DMS114 treated with DMSO at 0.1 percent for 48 hours (cell line): ENCODE results near the gene RBFOX1.

ENCODE experiments used
- DNase-seq: peaks from one replicate; lab custom pipeline; 2025; ENCODE audit not compliant: unreplicated experiment; lab: John Stamatoyannopoulos, UW

RBFOX1 gene

DNA sequence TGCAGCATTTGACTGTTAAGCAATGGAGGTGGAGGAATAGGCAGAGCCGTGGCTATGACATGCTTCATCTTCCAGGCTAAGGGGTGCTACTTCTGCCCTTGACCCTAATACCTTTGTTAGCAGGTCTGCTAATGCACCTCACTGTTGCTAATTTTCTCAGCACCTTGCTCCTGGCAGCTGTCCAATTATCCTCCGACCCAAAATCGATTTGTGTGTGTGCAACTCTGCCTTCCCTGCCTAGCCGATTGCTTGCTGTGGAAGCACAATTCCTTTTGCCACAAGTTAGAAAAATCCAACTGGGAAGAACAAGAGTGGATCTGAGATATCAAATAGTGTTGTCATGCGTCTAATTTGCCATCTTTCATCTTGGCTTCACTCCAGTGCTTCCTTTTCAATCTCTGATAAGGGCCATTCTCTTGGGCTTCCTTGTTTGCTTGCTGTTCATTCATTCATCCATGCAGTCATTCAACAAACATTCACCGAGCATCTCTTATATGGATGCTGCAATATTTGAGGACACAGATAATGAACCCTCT lies 422.8 kb downstream of the RBFOX1 start:
- DNase-seq: no peak
